ENCODE data around the gene TBC1D22A.

The TBC1D22A gene

GRCh38 chr22:46862418-46863324 is 100.2 kb downstream of the TBC1D22A start:
- H3K4me1 ChIP-seq (ENCODE audit: insufficient read depth, low read length, severe bottlenecking), result no peaks in the 10 kb centered on the region
- no peaks in the 10 kb centered on the region for H3K9me2 ChIP-seq (ENCODE audit: low read depth, low read length)
- no peak for TF ChIP-seq CTCF (IDR thresholded peaks at IDR 0.05; ENCODE audit: low read length)
- TF ChIP-seq EZH2 (IDR thresholded peaks at IDR 0.05; ENCODE audit: borderline replicate concordance, low read length), result no peak
- H4K20me1 ChIP-seq (ENCODE audit: insufficient read depth, low read length), result no peaks in the 10 kb centered on the region
- no peak overlapping the region for H2AFZ ChIP-seq (ENCODE audit: low read length)
- H3K9me3 ChIP-seq (ENCODE audit: low read length), result no peaks in the 10 kb centered on the region
- no peaks in the 10 kb centered on the region for H3K27me3 ChIP-seq (ENCODE audit: insufficient read depth, low read length)
- H3F3A ChIP-seq (ENCODE audit: insufficient read depth, low read length), result no peaks in the 10 kb centered on the region
- H3K4me3 ChIP-seq (ENCODE audit: low read depth, low read length, poor library complexity, severe bottlenecking), result no peak overlapping the region
- peaks cover 25% of the 10 kb centered on the region for H3K36me3 ChIP-seq (ENCODE audit: insufficient read depth, low read length)
- H3K9ac ChIP-seq (ENCODE audit: low read length), result no peak overlapping the region
- 0 out of 2 replicates have a peak, but pooled peaks cover 2% of the 10 kb centered on the region for H3K79me2 ChIP-seq (ENCODE audit: insufficient read depth, low read length)
- no peak overlapping the region for H3K4me2 ChIP-seq (ENCODE audit: low read length)
- H3K27ac ChIP-seq (ENCODE audit: low read depth, low read length, poor library complexity, severe bottlenecking), result no peak overlapping the region

GRCh38 chr22:46863794-46864193 is 101.3 kb downstream of the TBC1D22A start:
- H3K79me2 ChIP-seq (ENCODE audit: insufficient read depth, low read length), result no peaks in the 10 kb centered on the region

GRCh38 chr22:46864314-46865051 is 102.0 kb downstream of the TBC1D22A start:
- Histone ChIP-seq H3K27ac (ENCODE audit: low read depth, low read length, poor library complexity, severe bottlenecking) (no peak overlapping the region), H3K36me3 (ENCODE audit: insufficient read depth, low read length) (peaks cover 31% of the 10 kb centered on the region), H3K4me3 (ENCODE audit: low read depth, low read length, poor library complexity, severe bottlenecking) (no peak overlapping the region), H3F3A (ENCODE audit: insufficient read depth, low read length) (no peaks in the 10 kb centered on the region), H3K9me2 (ENCODE audit: low read depth, low read length) (no peaks in the 10 kb centered on the region), H3K27me3 (ENCODE audit: insufficient read depth, low read length) (no peaks in the 10 kb centered on the region), H4K20me1 (ENCODE audit: insufficient read depth, low read length) (no peaks in the 10 kb centered on the region), H3K4me1 (ENCODE audit: insufficient read depth, low read length, severe bottlenecking) (no peaks in the 10 kb centered on the region), H3K4me2 (ENCODE audit: low read length) (no peak overlapping the region), H3K9ac (ENCODE audit: low read length) (no peak overlapping the region), H2AFZ (ENCODE audit: low read length) (no peak overlapping the region), H3K9me3 (ENCODE audit: low read length) (no peaks in the 10 kb centered on the region), H3K79me2 (ENCODE audit: insufficient read depth, low read length) (no peaks in the 10 kb centered on the region)
- TF ChIP-seq CTCF (IDR thresholded peaks at IDR 0.05; ENCODE audit: low read length) (no peak), EZH2 (IDR thresholded peaks at IDR 0.05; ENCODE audit: borderline replicate concordance, low read length) (no peak)

More at GRCh38 chr22:46863794-46864193, 101.3 kb downstream of the TBC1D22A start:
- no peak overlapping the region for H3K9ac ChIP-seq (ENCODE audit: low read length)
- no peaks in the 10 kb centered on the region for H4K20me1 ChIP-seq (ENCODE audit: insufficient read depth, low read length)
- H3K4me3 ChIP-seq (ENCODE audit: low read depth, low read length, poor library complexity, severe bottlenecking), result no peak overlapping the region
- H3K4me2 ChIP-seq (ENCODE audit: low read length), result no peak overlapping the region
- H3F3A ChIP-seq (ENCODE audit: insufficient read depth, low read length), result no peaks in the 10 kb centered on the region
- no peak overlapping the region for H2AFZ ChIP-seq (ENCODE audit: low read length)
- H3K9me3 ChIP-seq (ENCODE audit: low read length), result no peaks in the 10 kb centered on the region
- H3K9me2 ChIP-seq (ENCODE audit: low read depth, low read length), result no peaks in the 10 kb centered on the region
- no peaks in the 10 kb centered on the region for H3K4me1 ChIP-seq (ENCODE audit: insufficient read depth, low read length, severe bottlenecking)
- TF ChIP-seq EZH2 (IDR thresholded peaks at IDR 0.05; ENCODE audit: borderline replicate concordance, low read length) (no peak), CTCF (IDR thresholded peaks at IDR 0.05; ENCODE audit: low read length) (no peak)
- peaks cover 28% of the 10 kb centered on the region for H3K36me3 ChIP-seq (ENCODE audit: insufficient read depth, low read length)
- H3K27ac ChIP-seq (ENCODE audit: low read depth, low read length, poor library complexity, severe bottlenecking), result no peak overlapping the region
- H3K27me3 ChIP-seq (ENCODE audit: insufficient read depth, low read length), result no peaks in the 10 kb centered on the region
